NCI-H1930 (cell line): ENCODE measurements around the gene SIGLEC6.

ENCODE experiments used
- DNase-seq, 2 experiments: peaks; one replicate each; lab custom pipeline; 2025; lab: John Stamatoyannopoulos, UW

The SIGLEC6 gene

DNA sequence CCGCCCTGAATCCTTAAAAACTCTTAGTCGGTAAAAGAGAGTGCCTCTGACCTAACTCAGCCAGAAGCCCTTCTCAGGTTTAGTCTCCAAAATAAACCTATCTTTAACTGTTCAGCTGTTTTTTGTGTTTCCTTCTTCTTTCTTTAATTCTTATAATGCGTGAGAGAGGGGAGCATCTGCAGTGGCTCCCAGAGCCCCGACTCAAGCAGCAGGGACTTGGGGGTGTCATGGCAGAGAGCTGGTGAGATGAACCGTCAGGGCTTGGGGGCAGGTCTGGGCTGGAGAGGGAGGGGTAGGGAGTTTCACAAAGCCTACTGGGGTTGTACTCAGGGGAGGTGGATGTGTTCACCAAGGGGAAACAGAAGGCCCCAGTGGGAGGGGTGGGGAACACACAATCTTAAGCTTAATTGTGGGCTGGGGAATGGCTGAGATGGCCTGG is 16.8 kb upstream of the SIGLEC6 start:
- no peak for DNase-seq

DNA sequence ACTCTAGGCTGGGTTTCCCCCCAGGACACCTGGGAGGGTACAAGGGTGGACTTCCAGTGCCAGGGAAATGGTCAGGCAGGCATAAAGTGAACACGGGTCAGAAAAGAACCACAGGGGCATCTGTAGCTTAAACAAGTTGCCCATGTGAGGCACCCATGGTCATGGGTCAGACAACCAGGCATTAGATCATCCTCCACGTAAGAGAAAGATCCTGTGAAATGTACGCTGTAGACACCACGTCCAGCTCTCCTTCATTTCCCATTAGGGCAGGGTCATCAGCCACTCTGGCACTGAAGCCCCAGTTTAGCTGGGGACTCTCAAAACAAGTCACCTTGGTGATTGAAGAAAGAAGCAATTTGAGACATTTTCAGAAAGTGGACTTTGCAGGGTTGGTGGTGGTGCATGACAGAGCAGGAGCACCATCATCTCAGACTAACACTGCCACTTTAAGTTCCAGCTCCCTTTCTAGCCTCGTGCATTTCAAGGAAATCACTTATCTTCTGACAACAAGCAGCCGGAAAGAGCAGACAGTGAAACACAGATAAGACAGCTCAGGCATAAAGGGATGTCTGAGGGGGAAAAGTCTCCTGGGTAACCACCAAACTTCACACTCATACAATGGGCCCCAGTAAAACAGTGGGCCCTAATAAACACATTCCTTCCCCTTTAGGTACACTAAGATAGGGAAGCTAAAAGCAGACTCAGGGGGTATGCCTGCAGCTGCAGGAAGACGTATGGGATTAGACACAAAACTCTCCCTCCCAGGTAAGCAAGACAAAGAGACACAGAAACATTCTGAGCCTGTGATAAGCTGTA is 16.1 kb upstream of the SIGLEC6 start:
- DNase-seq: no peak

DNA sequence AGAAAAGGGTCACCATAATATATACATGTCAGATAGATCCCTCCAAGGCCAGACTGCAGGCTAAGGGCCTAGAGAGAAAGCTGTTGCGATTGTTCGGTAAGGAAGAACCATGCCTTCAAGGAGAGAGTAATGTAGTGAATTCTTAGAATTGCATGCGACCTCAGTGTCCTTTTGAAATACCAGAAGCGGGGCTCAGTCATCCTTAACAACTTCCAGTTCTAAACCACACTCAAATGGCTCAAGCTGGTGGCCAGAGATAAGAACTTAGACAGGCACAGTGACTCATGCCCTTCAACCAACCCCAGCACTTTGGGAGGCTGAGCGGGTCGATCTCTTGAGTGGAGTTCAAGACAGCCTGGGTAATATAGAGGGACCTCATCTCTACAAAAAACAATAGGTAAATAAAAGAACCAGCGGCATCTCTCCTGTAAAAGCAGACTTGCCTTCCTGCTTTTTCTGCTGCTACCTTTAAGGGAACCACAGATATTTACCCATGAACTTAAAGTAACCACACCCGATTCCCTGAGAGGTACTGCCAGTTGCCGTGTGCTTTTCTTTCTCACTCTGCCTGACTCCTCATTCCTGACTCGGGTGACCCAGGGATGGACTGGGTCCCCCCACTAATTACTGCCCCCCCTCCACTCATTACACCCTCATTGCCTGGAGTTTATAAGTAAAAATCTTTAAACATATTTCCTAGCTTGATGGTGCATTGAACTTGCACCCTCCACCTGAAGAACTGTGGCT is 15.4 kb upstream of the SIGLEC6 start:
- no peak for DNase-seq

DNA sequence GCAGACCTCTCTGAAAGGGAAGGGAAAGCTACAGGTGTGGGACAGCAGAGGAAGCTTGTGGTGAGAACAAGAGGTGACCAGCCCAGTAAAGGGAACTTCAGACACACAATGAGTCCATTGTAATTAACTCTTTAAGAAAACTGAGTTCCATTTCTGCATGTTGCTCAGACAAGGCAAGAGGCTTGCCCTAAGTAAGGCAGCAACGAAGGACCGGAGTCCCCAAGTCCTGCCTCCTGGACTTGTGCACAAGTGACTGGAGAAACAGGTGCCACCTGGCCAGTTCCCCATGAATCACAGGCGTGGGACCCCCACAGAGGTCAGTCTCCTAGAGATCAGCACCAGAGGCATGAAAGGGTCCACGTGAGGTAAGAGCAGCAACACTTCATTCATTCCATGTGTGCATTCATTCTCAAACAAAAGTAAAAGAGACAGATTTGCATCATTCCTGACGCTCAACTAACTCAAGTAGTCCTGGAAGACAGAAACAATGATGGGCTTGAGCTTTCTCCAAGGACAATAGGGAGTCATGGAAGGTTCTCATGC is 14.7 kb upstream of the SIGLEC6 start:
- no peak for DNase-seq

DNA sequence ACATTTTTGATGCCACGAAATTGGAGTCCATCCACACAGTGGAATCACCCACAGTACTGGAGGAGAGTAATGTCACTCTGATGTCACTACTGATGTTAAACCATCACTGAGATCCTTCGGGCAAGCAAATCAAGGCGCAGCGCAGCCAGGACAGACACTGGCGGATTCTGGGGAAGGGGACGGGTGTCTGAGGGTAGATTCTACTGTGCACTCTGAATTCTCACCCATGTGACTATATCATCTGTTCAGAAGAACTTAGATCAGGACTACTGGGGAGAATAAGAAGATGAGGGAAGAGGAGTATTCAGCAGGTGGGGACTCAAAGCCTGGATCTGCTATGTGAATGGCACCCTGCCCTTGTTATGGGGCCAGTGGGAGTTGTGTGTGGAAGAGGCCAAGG is 12.6 kb upstream of the SIGLEC6 start:
- DNase-seq: no peak

DNA sequence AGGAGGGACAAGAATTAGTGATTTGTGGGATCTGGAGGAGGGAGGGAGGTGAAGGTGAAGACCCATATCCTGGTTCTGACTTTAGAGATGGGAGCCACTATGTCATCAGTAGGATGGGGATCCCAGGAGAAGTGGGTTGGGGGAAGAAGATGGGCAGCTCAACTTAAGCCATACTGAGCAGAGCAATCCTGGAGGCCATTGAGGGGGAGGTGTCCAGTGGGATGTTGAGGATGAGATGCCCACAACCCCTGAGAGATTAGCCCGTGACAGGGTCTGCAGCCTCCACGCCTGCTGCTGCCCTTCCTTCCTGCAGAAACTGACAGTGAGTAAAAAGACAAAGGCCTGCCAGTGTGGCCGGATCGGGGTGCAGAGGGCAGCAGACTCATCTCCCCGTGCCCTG is 11.2 kb upstream of the SIGLEC6 start:
- DNase-seq: no peak

DNA sequence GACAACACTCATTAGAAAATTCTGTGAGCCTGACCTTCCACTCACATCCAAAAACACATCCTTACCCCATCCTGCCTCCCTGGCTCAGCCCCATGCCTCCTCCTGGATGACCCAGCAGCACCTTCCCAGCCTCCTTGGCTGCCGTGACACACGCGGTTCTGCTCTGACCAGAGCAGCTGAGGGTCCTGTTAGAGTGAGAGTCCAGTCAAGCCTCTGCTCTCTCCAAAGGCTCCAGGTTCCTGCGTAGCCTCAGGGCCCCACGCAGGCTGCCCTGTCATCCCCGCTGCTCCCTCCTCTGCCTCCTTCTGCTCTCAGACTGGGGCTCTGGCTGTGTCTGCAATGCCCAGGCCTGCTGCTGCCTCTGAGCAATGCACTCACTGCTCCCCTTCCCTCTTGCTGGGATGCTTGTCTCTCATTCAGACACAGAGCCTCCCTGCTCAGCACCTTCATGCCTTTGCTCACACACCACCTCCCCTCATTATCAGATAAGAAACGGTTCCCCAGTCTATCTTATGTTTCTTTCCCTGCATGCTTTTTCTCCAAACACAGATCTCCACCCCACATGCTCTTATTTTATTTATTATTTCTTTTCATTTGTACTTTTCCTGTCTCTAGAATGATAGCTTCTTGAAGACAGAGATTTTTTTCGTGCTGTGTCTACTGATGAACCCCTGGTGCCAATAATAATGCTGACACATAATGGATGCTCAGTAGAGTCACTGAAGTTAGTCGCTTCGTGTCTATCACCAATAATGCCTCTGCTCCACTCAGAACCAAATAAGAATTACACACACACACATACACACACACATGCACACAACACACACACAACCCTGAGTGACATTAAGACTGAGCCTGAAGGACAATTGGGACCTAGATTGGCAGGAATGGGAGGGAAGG is 10.2 kb upstream of the SIGLEC6 start:
- DNase-seq: no peak

DNA sequence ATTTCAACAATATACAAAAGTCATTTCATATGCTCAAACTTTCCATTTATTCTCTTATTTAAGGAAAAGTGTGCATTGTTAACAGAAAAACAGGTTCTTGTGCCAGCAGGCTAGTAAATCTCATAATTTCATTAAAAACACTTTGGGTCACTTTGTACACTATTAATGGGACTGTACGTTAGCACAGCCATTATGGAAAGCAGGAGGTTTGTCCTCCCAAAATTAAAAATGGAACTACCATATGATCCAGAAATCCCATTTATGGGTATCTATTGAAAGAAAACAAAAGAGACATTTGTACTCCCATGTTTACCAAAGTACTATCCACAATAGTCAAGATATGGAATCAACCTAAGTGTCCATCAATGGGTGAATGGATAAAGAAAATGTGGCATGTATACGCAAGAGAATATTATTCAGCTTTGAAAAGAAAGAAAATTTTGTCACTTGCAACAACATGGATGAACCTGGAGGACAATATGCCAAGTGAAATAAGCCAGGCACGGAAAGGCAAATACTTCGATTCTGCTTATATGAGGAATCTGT is 8.4 kb upstream of the SIGLEC6 start:
- no peak for DNase-seq

DNA sequence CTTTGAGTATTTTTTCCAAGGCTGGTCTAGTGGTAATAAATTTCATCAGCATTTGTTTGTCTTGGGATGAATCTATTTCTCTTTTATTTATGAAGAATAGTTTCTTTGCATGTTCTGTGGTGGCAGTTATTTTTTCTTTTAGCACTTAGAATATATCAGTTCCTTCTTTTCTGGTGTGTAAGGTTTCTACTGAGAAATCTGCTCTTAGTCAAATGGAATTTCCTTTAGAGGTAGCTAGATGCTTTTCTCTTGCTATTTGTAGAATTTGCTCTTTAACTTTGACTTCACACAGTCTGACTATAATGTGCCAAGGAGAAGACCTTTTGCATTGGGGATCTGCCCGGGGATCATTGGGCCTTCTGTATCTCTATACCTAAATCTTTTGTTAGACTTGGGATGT is 4.1 kb upstream of the SIGLEC6 start:
- DNase-seq: no peak

DNA sequence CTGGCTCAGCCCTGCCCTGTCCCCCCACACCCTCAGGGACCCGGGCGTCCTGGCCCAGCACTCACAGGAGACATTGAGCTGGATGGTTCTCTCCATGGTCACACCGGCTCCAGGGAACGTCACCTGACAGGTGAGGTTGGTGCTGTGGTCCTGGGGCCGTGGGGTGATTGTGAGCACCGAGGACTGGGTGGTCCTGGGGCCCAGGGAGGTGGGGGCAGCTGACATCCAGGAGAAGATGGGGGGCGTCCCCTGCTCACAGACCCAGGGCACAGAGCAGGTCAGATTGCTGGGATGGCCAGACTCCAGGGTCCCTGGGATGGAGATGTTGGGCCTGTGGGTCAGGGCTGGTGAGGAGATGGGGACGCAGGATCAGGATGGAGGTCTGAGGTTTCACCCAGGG is 854 bp downstream of the SIGLEC6 start:
- DNase-seq: no peak

DNA sequence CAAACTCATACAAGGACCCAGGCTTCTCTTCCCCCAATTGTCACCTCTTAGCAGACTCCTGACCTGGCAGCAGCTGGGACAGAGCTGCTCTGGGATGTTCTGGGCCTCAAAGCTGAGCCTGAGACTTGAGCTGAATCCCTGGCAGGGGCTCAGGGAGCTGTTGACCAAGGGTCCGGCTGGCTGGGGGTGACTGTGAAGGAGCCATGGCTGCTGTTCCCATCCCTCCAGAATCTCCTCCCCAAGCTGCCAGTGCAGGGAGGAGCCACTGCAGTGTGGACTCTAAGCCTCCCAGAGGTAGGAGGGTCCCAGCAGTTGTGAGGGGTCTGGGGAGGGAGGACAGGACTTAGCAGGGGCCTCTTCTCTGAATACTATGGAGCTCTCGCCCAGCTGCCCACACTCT is 2.2 kb downstream of the SIGLEC6 start:
- no peak for DNase-seq

DNA sequence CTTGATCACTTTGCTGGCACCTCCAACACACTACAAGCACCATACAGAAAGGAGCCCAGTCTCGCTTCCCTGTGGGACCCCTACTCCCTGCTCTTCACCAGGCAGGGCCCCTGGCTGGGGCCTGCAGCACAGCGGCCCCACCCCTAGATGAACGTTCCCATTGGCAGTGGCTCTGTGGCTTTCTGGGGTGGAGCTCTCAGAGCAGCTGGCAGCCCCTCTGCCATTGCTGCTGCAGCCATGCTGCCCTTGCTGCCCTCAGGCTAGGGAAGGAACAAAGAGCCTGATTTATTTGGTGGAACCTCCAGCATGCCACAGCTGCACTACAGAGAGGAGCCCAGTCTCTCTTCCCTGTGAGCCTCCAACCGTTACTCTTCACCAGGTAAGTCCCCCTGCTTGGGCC is 5.8 kb downstream of the SIGLEC6 start:
- no peak for DNase-seq

DNA sequence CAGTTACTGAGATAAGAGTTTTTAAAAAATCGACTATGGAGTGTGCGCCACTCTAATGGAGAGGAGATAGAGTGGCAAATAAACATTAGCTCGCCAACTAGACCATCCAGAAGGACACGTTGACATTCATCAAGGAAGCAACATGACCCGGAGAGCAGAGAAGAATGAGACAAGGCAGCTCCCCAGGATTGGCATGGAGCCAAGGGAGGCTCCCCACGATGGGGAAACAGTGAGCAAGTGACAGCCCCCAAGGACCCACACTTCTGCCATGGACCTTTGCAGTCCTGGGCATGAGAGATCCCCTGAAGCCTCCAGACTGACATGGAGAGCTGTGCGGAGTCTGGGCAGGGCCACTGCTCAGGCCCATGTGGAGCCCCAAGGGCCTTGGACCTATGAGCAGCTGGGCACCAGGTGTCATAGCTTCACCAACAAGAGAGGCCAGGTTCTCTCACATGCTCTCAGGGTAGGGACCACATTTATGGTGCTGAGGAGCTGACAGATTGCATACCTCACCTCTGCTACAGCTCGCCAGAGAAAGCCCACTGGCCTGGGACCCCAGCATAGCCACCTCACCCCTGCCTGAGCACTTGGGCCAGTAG is 6.7 kb downstream of the SIGLEC6 start:
- DNase-seq: no peak

DNA sequence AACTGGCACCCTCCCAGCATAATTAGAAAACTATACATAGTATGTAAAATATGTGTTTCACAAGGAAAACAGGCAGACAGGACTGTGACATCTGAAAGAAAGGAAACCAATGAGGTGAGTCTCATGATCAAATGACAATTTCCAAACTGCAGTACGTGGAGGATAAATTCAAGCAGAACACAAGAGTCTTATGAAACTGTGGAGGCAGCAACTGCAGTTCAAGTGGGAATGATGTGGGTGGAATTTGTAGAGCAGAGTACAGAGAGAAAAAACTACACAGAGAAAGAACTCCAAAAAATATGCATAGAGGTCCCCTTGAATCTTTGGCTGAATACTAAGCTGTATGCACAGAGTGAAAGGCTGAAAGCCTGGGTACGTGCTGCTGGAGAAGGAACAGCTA is 9.7 kb downstream of the SIGLEC6 start:
- no peak for DNase-seq

DNA sequence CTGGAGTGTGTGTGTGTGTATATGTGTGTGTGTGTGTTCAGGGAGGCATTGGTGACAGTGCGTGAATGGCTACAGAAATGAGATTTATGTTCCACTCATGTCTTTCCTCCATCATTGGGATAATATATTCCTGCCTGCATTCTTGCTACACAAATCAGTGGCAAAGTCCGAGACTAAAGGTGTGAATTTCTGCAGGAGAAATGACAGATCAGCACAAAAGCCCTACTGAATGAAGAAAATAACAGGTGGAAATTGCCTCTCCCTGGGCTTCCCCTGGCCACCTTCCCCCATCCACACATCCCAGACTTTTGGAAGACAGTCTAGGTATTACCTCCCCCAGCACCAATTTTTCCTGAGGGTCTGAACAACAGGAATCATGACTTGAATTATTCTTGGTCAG is 10.1 kb downstream of the SIGLEC6 start:
- no peak for DNase-seq

DNA sequence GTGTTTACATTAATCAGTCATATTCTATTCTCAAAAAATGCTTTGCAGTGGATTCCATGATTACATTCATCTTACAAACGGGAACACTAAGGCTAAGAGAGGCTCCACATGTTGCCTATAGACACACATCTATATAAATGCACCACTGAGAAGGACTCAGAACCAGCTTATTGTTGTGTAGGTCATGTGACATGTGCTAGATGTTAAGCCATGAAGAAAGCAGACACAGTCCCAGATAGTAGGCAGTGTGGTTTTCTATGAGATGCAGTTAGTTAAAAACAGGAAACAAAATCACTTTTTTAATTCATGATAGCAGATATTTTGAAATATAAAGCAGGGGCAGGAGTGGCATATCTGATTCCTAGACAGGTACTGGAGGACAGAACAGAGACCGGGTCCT is 10.7 kb downstream of the SIGLEC6 start:
- DNase-seq: no peak

DNA sequence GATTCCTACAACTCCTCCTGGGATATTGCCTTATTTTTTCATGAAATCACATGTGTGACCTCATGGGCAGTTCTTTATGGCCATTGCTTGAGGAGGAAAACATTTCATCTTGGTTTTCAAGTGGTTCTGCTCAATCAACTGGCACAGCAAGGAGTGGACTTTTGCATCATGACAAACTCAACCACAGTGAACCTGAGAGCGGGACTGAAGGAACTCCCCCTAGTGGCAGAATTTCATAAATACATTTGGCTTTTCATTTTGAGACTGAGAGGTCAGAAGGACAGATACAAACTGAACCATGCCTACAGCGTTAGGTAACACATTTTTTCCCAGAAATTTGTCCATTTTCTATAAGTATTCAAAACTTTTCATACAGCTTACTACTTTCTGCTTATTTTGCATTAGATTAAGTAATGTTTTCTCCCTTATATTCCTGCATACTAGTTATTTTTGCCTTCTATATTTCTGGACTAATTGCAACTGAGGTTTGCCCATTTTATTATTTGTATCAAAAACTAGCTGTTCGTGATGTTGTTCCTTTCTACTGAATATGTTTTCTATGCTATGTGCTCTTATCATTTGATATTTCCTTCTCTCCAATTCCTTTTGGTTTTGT is 16.5 kb downstream of the SIGLEC6 start:
- DNase-seq: peak; percentile 25 to 55

DNA sequence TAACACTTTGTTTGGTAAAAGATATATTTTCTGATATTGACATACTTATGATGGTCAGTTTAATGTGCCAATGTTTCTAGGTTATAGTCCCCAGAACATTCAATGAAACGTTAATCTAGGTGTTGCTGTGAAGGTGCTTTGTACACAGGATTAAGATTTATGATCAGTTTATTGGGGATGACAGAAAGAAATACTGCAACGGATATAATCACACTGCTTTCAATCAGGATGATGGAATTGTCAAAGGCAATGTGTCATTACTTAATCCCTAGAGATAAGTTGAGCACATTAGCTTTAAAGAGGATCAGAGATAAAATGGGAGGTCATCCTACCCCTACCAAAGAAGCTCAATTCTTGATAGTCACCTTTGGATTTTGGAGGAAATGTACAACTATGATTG is 17.5 kb downstream of the SIGLEC6 start:
- DNase-seq: no peak

DNA sequence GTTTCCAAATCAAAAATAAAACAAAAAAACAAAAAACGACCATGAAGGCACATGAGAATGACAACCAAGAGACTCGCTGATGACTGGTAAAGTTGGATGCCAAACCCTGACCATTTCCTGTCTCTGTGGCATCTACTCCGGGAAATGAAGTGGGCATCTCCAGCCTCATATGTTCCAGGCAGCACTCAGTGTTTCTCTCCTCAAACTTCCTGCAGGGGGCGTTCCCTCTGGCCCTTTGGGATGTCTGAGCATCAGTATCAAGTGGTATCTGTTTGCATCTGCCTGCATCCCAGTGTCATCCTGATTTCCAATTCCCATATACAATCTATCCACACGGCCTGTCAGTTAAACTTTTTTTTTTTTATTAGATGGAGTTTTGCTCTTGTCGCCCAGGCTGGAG is 20.1 kb downstream of the SIGLEC6 start:
- DNase-seq: peak in 1 of 2 experiments; percentile 52

DNA sequence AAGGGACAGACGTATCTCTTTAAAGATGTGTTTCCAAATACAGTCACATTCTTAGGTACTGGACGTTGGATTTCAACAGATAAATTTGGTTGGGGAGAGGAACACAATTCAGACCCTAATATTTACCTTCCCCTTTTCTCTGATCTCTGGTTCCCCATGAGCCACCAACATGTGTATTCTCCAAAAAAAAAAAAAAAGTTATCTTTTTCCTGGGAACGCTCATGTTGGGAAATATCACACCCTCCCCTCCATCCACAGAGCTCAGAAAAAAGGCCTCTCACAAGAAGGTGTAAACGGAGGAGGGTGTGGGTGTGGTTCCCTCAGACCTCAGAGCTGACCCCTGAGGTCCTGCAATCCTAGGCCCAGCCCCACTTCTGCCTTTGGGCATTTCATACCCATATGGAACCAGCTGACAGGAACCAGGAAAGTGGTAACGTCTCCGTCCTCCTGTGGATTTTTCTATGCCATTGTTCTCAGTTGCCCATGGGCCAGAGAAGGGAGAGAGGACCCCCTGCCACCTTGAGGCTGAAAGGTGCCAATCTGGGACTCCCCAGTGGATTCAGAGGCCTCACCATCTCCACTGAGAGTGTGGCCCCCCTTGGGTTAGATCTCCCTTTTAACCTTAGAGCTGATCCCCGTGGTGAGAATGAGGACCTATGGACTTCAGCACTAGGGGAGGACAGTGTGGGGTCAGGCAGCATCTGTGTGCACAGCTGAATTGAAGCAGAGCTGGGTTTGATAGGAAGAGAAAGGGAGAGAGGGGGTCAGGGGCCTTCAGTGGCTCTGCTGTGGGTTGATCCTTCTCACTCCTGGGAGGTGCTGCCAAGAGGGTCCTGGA is 21.4 kb downstream of the SIGLEC6 start:
- DNase-seq: no peak
